ENCODE results near the gene RBM47. TPM values are rescaled to one million over a fixed set of nuclear protein-coding genes. Genes with fewer than 3 reads are reported as not detected.
"Not testable (repeated sequence)": the region's sequence is repeated elsewhere in the genome, so short reads cannot be mapped to it uniquely, and the experiment has no call there.

Gene RBM47
- total RNA-seq, 1 experiment from 2014 or later = not detected

DNA sequence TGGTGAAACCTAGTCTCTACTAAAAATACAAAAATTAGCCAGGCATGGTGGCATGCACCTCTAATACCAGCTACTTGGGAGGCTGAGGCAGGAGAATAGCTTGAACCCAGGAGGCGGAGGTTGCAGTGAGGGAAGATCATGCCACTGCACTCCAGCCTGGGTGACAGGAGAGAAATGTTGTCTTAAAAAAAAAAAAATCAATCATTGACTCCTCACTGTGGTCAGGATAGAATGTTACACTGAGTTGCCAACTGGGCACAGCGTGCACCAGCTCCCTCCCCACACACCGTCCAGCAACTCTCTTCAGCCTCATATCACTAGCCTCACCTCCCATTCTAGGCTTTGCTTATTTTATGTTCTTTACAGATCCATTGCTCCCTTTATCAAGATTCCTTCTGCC lies 215.0 kb downstream of the RBM47 start:
- no peak overlapping the region for H3K4me3 ChIP-seq
- no peaks in the 10 kb centered on the region for H3K27me3 ChIP-seq
- DNase-seq = no peak
- no peak overlapping the region for H3K27ac ChIP-seq
- peaks cover 7% of the 10 kb centered on the region for H3K4me1 ChIP-seq
- H3K36me3 ChIP-seq = no peaks in the 10 kb centered on the region
- no peaks in the 10 kb centered on the region for H3K9me3 ChIP-seq (replicated peaks)

- Histone ChIP-seq H3K4me1 (peaks cover 8% of the 10 kb centered on the region), H3K27ac (no peak overlapping the region), H3K9me3 (replicated peaks) (no peaks in the 10 kb centered on the region), H3K4me3 (no peak overlapping the region), H3K27me3 (no peaks in the 10 kb centered on the region), H3K36me3 (no peaks in the 10 kb centered on the region)
- no peak for DNase-seq
Observed at GRCh38 chr4:40412866-40413795, 216.5 kb downstream of the RBM47 start.

GRCh38 chr4:40412388-40412787 lies 217.3 kb downstream of the RBM47 start:
- Histone ChIP-seq H3K4me3 (no peak overlapping the region), H3K36me3 (no peaks in the 10 kb centered on the region), H3K9me3 (replicated peaks) (no peaks in the 10 kb centered on the region), H3K27me3 (no peaks in the 10 kb centered on the region), H3K27ac (no peak overlapping the region), H3K4me1 (peaks cover 8% of the 10 kb centered on the region)
- DNase-seq = no peak

- Histone ChIP-seq H3K36me3 (no peaks in the 10 kb centered on the region), H3K27me3 (no peaks in the 10 kb centered on the region), H3K4me3 (no peak overlapping the region), H3K27ac (no peak overlapping the region), H3K4me1 (peaks cover 8% of the 10 kb centered on the region), H3K9me3 (replicated peaks) (no peaks in the 10 kb centered on the region; the same call in 1 of the 2 replicates)
- peak in 1 of 2 experiments; percentile 14 for DNase-seq
Observed at GRCh38 chr4:40409835-40410234, 219.8 kb downstream of the RBM47 start.

GRCh38 chr4:40407468-40407867 lies 222.2 kb downstream of the RBM47 start:
- H3K27ac ChIP-seq; H3K9me3 ChIP-seq (replicated peaks); H3K4me1 ChIP-seq; DNase-seq; H3K27me3 ChIP-seq; H3K36me3 ChIP-seq; H3K4me3 ChIP-seq: not testable (repeated sequence)

GRCh38 chr4:40406340-40406739 lies 223.3 kb downstream of the RBM47 start:
- Histone ChIP-seq H3K9me3 (replicated peaks) (no peaks in the 10 kb centered on the region; the same call in 1 of the 2 replicates), H3K27me3 (no peaks in the 10 kb centered on the region), H3K4me1 (peaks cover 8% of the 10 kb centered on the region), H3K27ac (no peak overlapping the region), H3K36me3 (no peaks in the 10 kb centered on the region), H3K4me3 (no peak overlapping the region)
- DNase-seq = no peak

DNA sequence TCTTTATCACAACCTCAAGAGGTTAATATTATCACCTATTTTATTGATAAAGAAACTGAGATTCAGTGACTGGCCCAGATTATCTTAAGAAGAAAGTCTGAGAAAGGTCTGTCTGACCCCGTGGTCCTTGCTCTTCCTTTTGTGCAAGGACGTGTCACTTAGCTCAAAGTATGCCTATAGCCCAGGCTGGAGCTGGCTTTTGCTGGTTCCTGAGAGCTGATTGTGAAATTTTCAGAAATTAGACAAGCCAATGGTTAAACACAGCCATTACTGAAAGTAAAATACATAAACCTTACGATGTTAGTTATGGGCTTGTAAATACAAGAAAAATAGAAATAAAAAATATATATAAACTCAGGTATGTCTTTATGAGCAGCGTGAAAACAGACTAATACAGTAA lies 224.5 kb downstream of the RBM47 start:
- H3K27me3 ChIP-seq = no peaks in the 10 kb centered on the region
- peaks cover 5% of the 10 kb centered on the region; the same call in 1 of the 2 replicates for H3K4me1 ChIP-seq
- DNase-seq = no peak
- H3K27ac ChIP-seq = no peak overlapping the region
- no peak overlapping the region for H3K4me3 ChIP-seq
- H3K9me3 ChIP-seq (replicated peaks) = no peaks in the 10 kb centered on the region; the same call in 1 of the 2 replicates
- no peaks in the 10 kb centered on the region for H3K36me3 ChIP-seq

DNA sequence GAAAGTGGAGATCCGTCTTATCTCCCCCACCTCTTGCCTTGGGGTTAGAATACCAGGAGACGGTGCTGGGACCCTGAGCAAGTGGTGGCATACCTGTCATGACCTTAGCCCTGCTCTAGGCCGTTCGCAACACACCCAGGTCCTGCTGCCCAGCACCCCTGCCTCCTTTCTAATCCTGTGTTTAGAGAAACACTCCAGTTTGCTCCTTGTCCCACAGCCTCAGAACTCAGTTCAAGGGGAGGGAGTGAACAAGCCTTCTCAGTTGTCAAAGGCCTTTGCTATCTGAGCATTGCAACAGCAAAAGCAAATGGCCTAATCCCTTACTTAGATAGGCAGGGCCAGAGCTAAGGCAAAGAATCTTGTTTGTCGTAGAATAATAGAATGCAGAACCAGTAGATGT lies 226.6 kb downstream of the RBM47 start:
- Histone ChIP-seq H3K36me3 (no peaks in the 10 kb centered on the region), H3K9me3 (replicated peaks) (no peaks in the 10 kb centered on the region; the same call in 1 of the 2 replicates), H3K27me3 (no peaks in the 10 kb centered on the region), H3K27ac (no peak overlapping the region), H3K4me3 (no peak overlapping the region), H3K4me1 (no peaks in the 10 kb centered on the region)
- DNase-seq = no peak

DNA sequence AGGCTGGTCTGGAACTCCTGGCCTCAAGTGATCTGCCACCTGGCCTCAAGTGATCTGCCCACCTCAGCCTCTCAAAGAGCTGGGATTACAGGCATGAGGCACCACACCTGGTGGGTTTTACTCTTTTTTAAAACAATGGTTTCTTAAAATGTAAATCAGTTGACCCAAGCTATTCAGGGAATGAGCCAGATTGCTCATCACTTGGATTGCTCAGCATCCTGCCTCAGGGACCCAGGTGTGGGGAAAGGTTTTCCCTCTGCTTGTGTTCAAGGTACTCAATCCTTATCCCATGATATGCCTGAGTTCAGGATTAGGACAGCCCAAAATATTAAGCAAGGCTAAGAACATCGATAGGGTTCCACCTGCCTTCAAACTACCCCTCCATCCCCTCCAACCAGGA lies 227.1 kb downstream of the RBM47 start:
- no peak for DNase-seq
- no peaks in the 10 kb centered on the region; the same call in 1 of the 2 replicates for H3K9me3 ChIP-seq (replicated peaks)
- no peaks in the 10 kb centered on the region for H3K36me3 ChIP-seq
- H3K27ac ChIP-seq = no peak overlapping the region
- H3K4me3 ChIP-seq = no peak overlapping the region
- no peaks in the 10 kb centered on the region for H3K4me1 ChIP-seq
- no peaks in the 10 kb centered on the region for H3K27me3 ChIP-seq

DNA sequence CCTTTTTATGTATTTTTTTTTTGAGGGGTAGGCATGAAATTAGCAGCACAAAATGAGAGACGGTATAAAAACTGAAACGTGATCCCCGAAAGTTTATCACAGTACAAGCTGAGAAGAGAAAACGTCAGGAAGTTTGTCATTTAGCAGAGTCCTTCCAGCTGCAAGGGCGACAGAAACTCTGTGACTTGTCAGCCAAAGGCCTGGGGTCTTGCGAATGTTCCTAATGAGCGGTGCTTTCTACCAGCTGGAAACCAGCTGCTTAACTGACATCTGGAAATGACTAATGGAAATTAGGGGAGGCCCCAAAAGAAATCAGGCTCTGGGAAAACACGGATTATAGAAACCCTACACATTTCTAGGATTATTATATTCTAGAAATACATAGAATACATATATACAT lies 228.0 kb downstream of the RBM47 start:
- no peak overlapping the region for H3K4me3 ChIP-seq
- no peaks in the 10 kb centered on the region for H3K27me3 ChIP-seq
- H3K27ac ChIP-seq = no peak overlapping the region
- no peaks in the 10 kb centered on the region for H3K36me3 ChIP-seq
- no peak for DNase-seq
- no peaks in the 10 kb centered on the region for H3K4me1 ChIP-seq
- no peaks in the 10 kb centered on the region for H3K9me3 ChIP-seq (replicated peaks)

- no peak for DNase-seq
- H3K27ac ChIP-seq = no peak overlapping the region
- no peak overlapping the region for H3K4me3 ChIP-seq
- no peaks in the 10 kb centered on the region for H3K36me3 ChIP-seq
- no peaks in the 10 kb centered on the region for H3K9me3 ChIP-seq (replicated peaks)
- no peaks in the 10 kb centered on the region for H3K27me3 ChIP-seq
- H3K4me1 ChIP-seq = no peaks in the 10 kb centered on the region; the same call in 1 of the 2 replicates
Observed at GRCh38 chr4:40401096-40401495, 228.6 kb downstream of the RBM47 start.

- Histone ChIP-seq H3K27ac (no peak overlapping the region), H3K4me1 (no peaks in the 10 kb centered on the region; the same call in 1 of the 2 replicates), H3K9me3 (replicated peaks) (no peaks in the 10 kb centered on the region), H3K36me3 (no peaks in the 10 kb centered on the region), H3K4me3 (no peak overlapping the region), H3K27me3 (no peaks in the 10 kb centered on the region)
- DNase-seq = no peak
Observed at GRCh38 chr4:40399578-40399977, 230.1 kb downstream of the RBM47 start.

DNA sequence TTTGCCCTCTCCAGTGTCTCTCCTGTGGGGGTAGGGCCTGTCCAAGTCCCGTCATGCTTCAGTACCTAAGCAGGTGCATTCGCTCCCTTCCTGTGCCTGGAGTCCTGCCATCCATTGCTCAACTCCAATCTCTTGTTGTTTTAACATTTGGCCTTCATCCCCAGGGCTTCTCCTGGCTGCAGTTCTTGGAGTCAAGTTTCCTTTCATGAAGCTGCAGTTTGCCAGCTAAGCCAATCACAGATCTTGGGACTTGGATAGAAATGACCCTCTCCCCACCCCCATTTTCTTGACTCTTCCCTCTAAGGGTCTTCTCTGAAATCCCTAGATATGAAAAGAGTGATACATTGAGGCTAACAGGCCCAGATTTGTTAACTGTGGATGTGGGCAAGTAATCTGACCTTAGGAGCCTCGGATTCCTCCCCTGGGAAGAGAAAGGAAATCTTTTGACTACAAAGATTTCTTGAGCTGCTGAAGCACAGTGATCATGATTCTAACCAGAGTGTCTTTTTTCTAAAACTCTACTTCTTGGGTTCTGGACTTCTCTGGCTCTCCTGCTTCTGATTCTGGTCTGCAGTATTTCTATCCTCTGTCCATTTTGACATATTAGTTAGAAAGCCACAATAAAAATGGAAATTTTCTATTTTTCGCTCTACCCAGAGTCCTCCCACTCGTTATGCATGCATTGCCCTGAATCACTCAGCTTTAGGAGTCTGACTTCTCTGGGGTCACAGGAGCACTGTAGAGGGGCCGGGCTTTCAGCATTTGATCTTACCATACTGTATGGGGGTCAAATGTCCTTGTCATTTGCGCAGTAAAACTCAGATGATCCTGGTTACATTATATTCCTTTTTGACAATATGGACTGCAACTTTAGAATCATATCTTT lies 233.5 kb downstream of the RBM47 start:
- peak; percentile 8 to 58 for DNase-seq
- no peak overlapping the region for H3K27ac ChIP-seq
- H3K4me3 ChIP-seq = no peak overlapping the region
- H3K4me1 ChIP-seq = no peaks in the 10 kb centered on the region; the same call in 1 of the 2 replicates
- no peaks in the 10 kb centered on the region for H3K27me3 ChIP-seq
- H3K9me3 ChIP-seq (replicated peaks) = no peaks in the 10 kb centered on the region
- no peaks in the 10 kb centered on the region for H3K36me3 ChIP-seq

DNA sequence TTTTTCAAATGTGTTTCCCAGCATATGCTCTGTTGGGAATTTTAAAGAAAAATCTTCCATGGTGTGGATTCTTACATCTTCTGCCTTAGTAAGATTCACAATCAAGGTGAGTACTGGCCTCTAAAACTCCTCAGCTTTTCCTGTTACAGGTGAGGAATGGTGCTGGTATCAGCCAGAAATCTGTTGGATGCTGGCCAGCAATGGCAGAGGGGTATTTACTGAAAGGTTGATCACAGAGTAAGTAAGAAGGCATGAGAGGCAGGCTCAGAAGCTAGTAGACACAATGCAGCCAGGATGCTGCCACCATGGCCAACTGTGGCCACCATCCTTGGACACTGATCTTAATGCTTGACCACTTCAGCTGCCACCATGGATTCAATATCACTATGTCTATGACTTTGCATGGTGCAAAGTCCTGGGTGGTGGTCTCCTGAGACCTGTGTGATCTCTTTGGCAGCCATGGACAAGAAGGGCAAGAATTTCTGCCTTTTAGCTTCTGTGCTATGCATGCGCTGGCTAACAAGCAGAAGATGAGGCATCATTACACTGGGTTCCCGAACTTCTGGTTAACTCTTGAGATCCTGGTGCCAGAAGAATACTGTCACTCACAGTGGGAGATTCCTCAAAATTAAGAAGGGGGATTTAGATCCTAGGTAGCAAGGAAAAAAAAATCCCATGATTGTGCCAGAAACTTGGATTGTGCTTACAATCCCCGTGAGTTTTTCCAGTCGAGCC lies 234.3 kb downstream of the RBM47 start:
- Histone ChIP-seq H3K9me3 (replicated peaks) (no peaks in the 10 kb centered on the region), H3K4me1 (no peaks in the 10 kb centered on the region; the same call in 1 of the 2 replicates), H3K4me3 (no peak overlapping the region), H3K36me3 (no peaks in the 10 kb centered on the region), H3K27me3 (no peaks in the 10 kb centered on the region), H3K27ac (no peak overlapping the region)
- DNase-seq = no peak

Data from SJCRH30 (cell line).